H1 (cell line): ENCODE results near the gene DACT1. TPM values are rescaled to one million over a fixed set of nuclear protein-coding genes. Genes with fewer than 3 reads are reported as not detected.

Source experiments
- ATF3 ChIP-seq: IDR thresholded peaks from 2 replicates; pipeline ENCODE4 v1.6.1; 2011; ENCODE audit warnings: low read depth, mild to moderate bottlenecking, low read length; ENCODE audit not compliant: insufficient read depth
- CBX5 ChIP-seq: fragments of 300-800, 300-1000 bp; sonication (generic); IDR thresholded peaks from 2 replicates; pipeline ENCODE4 v1.7.1; 2016; ENCODE audit warnings: antibody characterized with exemption, low read length, low read depth
- GABPA ChIP-seq: IDR thresholded peaks from 2 replicates; pipeline ENCODE4 v1.6.1; 2011; ENCODE audit warnings: mild to moderate bottlenecking, low read length, moderate library complexity, borderline replicate concordance; ENCODE audit not compliant: insufficient read depth
- polyA plus RNA-seq, 7 experiments: library from polyadenylated mRNA; depleted of rRNA in 3 of 7; stranded (reverse) in 5 of 7; unstranded in 2 of 7; fragments of >200 nt in 5 of 7; fragments of 200-250 nt in 2 of 7; gene quantifications; 1 replicate in 5 of 7; 2 replicates in 1 of 7; 4 replicates in 1 of 7; pipeline versions ENCODE4 v1.2.1 to v1.2.3, GENCODE V29; 2011 to 2013; ENCODE audit warnings: missing spikeins in 2 of 7, mixed read lengths in 2 of 7
- total RNA-seq: library from RNA; stranded (reverse); fragmentation: NEBNext Ultra II Directional; extraction: Animal tissue kit (Norgen Biotek cat#: 25700); gene quantifications from 2 replicates; pipeline ENCODE4 v1.2.1, GENCODE V29; 2021

The DACT1 gene
- total and polyA plus RNA-seq, 2 of the 8 experiments (the other 6 are each of a cell fraction or from before 2014, with no cell fraction given) = 3.2 to 29.8 TPM

- TF ChIP-seq ATF3 (no peak), GABPA (no peak), CBX5 (no peak)
Observed at GRCh38 chr14:58607952-58608317, 29.8 kb upstream of the DACT1 start (continued).
